ENCODE measurements around the gene DMRTA2.

Gene DMRTA2

DNA sequence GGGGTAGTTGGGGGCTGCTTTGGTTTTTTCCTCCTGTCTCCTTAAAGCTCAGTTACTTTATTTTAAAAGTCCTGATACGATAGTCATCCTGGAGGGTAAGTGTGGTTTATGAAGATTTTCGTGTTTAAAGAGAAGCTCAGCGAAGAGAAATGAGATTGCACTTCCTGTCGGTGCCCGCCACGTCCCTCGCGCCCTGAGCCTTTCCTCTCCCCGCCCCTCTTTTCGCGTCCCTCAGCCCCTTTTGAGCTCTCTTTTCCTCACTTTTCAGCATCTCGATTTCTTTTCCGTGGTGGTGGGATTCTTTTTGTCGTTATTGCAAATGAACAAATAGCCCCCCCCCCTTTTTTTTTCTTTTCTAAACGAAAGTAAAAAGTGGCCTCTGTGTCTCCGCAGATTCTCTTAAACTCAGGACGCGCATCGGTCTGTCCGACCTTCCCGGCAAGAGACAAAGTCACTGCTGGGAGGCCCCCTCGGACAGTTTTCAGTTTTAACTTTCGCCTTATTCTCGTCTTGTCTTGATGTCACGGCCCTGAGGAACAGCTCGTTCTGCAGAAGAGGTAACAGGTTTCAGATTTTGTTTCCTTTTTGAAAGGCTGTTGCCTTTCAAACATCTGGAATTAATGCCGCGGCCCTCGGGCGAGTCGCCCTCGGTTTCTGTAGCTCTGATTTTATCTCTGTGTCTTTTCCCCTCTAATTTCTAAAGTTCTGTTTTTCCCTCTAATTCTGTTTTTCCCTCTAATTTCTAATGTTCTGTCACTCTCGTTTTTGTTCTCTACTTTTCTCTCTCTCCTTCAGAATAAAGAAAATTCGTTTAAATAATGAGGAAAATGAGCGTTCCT lies 1.0 kb upstream of the DMRTA2 start:
- no peak for DNase-seq (ENCODE audit: low read depth)

DNA sequence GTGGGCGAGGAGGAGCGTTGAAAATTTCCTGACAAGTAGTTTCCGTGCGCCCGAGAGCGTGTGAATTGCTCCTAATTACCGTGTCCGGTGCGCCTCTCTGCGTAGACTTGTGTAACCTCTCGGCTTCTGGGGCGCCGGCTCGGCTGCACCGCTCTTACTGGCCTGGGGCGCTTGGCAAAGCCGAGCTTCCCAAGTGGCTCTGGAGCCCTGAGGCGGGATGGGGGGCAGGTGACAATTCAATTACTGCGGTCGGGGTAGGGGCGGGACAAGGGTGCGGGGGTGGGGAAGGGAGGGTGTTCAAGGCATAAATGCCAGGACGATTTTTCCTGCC lies 392 bp upstream of the DMRTA2 start:
- no peak for DNase-seq (ENCODE audit: low read depth)

DNA sequence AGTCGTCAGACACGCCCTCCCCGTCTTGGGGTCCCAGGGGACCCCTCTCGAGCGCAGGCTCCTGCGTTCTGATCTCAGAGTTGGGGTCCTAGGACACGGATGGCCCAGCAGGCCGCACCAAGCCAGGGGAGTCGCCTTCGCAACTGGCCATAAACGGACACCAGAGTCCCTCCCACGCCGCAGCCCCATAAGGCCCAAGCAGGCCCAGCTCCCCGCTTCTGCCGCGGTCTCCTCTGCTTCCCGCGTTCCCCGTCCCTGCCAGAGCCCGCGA lies 633 bp downstream of the DMRTA2 start:
- no peak for DNase-seq (ENCODE audit: low read depth)

DNA sequence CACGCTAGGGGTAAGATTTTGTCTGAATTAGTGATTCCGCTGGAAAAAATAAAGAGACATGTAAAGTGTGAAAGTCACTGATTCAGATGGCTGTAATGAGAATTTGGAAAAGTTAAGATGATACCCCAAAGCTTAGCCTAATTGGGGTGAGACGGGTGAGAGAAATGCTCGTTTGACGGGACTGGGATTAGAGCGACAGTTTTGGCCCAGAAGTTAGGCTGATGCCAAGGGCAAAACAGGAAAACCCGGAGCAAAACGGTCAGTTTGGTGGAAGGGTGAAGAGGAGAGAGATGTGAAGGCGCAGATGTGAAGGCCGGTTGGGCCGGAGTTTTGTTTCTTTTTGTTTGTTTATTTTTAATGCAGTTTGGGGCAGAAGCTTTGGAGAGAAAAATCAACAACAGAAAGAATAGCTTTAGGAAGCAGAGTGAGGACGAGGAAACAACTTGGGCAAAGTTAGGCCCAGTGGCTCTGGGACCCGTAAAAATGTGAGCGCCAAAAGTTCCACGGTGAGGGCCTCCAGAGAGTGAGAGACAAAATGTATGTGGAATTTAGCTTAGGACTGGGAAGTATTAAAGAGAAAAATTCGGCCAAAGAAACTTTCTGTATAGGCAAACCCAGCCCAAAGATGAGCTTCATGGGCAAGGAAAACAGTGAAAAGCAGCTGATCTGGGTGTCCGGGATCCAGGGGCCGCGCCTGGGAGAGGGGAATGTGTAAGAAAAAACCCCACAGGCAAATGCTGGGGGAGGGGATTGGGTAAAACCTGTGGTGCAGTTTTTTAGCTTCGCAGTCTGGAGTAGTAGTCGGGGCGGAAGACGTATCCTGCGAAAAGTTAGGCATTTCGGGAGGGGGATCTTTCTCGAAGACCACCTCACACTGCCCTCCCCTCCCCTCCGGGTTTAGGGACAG lies 1.2 kb downstream of the DMRTA2 start:
- no peak for DNase-seq (ENCODE audit: low read depth)

DNA sequence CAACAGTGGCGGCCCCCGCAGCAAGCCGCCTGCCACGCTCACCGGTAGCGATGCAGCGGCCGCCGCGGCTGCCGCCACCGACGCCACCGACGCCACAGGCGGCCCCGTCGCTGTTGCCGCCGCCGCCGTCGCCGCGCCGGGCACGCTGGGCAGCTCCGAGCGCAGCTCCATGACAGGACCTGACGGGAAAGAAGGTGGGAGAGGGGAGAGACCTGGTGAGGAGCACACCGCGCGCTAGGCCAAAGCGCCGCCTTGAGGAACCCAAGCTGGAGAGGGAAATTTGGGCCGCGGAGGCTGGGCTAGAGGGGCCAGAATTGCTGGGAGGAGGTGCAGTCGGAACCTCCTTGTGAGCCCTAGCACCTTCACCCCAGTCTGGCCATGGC lies 1.9 kb downstream of the DMRTA2 start:
- DNase-seq (ENCODE audit: low read depth): no peak

DNA sequence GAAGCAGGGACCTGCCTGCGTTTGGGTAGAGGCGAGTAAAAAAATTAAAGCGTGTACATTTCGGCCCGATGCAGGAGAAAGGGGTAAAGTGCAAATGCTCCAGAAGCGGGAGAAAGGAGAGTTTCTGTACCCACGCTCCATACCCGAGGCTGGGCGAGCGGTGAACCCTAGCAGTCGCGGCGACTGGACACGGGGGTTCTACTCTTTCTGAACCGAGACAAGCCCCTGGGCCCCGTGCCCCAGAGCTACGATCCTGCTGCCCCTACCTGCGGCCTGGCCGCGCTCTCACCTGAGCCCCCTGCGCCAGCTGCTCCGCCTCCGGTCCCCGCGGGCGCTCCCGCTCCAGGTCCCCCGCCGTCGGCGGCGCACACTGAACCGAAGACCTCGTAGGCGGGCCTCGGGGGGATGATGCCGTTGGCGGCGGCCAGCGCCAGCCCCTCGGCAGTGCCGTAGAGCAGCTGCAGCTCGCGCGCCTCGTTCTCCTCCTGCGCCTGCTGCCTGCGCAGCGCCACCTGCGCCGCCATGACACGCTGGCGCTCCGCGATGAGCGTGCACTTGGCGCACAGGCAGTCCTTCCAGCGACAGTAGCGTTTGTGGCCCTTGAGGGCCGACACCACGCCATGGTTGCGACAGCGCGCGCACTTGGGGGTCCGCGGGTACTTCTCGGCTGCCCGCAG lies 2.4 kb downstream of the DMRTA2 start:
- DNase-seq (ENCODE audit: low read depth): no peak

DNA sequence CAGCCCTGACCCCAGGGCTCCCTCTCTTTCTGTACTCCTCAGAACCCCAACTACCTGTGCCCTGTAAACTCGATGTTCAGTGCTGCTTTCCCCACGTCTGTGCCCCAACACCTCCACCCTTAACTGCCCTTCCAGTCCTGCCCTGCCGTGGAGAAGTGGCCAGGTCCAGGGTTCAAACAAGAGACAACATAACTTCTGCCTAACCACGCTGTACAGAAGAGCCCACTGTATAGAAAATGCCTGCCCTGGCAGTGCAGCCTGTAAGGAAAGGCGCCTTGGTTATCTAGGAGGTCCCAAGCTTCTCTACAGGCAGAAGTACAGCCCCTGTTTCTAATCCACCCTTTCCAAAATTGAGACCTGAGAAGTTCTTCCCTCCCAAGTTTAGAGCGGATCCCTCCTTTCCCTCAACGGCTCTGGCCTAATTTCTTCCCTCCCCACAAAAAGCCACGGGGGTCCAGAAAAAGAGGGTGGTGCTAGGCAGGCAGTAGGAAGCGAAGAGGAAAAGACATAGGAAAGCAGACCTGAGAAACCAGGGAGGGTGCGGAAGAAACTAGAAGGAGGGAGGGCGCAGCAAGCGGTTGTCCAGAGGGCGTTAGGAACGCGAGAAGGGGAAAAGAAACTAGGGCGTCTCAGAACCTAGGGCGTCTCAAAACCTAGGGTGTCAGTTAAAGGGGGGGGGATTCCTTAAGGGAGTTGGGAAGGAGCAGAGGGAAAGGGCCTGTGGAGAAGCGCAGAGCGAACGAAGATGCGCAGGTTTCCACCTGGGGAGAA lies 3.2 kb downstream of the DMRTA2 start:
- DNase-seq (ENCODE audit: low read depth): no peak

DNA sequence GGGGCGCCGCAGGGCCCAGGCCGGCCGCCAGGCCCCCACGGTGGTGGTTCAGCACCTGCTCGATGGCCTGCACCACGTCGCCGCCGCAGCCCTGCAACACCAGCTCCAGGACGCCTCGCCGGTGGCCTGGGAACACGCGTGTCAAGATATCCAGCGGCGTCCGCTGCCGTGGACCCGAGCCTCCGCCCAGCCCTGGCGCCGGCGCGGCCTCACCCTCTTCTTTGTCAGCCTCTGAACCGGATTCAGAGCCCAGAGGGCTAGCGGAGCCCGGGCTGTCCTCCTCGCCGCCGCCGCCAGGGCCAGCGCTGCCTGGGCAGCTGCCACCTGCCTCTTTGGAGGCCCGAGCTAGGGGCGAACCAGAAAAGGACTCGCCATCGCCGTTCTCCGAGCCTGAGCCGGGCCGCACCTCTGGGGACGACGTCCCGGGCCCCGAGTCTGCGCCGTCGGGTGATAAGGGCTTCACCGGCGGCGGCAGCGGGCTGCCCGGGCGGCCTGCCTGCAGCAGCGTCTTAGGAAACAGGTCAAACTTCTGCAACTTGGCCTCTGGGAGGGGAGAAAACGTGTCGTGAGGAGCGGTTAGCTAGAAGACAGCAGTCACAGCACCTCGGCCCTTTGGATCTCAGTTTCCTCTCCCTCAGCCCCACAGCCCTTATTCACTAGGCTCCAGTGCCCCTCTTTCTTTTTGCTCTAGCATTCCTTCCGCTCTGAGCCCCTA lies 3.9 kb downstream of the DMRTA2 start:
- DNase-seq (ENCODE audit: low read depth): no peak

DNA sequence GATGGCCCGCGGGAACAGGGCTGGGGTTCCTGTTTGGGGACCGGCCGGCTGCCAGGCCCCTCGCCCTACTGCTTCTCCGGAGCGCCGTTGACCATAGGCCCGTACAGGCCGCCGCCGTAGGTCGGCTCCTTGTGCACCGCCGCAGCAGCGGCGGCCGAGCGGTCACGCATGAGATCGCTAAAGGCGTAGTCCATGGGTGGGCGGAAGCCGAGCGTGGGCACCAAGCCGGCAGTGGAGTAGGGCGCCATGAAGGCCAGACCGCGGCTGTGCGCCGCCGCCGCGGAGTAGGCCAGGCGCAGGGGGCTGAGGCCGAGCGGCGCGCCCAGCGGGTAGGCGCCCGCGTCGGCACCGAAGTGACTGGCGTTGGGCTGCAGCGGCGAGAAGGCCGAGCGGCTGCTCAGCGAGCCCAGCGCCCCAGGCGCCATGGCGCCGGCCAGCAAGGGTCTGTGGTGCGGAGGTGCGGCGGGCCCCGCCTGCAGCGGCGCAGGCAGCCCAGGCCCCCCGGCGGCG lies 4.6 kb downstream of the DMRTA2 start:
- no peak for DNase-seq (ENCODE audit: low read depth)

DNA sequence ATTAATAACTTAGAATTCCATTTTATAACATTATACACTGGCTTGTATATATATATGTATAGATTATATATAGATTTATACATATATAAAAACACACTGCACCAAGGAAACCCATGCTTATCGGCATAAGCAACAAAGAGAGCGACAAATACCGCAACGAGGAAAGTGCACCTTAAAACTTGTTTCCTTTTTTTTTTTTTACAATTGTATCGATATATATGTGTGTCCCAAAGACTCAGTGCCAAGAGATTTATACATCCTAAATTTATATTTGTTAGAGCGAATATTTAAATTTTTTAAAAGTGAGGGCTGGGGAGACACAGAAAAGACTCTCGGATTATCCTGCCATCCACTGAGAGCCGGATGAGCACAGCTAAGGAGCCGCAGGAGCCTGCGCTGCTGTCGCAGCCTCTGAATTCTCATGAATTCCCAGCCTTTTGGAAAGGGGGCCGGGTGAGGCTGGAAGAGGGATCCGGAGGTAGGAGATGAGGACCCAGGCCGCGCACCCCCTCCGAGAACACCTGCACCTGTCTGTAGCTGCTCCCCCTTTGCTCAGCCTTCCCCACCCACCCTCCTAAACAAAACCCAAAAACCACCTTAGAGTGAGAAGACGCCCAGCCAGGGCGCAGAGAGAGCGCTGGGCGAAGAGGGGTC lies 5.2 kb downstream of the DMRTA2 start:
- DNase-seq (ENCODE audit: low read depth): no peak

DNA sequence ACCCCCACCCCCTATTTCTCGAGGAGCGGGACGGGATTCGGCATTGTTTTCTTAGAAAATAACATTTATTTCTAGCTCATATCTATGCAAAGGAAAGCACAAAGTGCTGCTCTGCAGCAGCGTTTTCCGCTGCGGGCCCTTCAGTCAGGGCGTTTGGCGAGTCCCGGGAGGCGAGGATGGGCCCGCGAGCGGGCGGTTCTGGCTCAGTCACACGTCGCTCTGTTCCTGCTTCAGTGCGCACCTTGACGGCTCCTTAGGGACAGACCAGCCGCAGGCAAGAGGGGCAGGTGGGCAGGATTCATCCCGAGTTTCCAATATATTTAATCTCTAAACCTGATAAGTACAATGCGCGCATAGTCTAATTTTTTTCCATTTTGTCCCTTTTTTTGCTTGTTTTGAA lies 5.7 kb downstream of the DMRTA2 start:
- DNase-seq (ENCODE audit: low read depth): no peak

DNA sequence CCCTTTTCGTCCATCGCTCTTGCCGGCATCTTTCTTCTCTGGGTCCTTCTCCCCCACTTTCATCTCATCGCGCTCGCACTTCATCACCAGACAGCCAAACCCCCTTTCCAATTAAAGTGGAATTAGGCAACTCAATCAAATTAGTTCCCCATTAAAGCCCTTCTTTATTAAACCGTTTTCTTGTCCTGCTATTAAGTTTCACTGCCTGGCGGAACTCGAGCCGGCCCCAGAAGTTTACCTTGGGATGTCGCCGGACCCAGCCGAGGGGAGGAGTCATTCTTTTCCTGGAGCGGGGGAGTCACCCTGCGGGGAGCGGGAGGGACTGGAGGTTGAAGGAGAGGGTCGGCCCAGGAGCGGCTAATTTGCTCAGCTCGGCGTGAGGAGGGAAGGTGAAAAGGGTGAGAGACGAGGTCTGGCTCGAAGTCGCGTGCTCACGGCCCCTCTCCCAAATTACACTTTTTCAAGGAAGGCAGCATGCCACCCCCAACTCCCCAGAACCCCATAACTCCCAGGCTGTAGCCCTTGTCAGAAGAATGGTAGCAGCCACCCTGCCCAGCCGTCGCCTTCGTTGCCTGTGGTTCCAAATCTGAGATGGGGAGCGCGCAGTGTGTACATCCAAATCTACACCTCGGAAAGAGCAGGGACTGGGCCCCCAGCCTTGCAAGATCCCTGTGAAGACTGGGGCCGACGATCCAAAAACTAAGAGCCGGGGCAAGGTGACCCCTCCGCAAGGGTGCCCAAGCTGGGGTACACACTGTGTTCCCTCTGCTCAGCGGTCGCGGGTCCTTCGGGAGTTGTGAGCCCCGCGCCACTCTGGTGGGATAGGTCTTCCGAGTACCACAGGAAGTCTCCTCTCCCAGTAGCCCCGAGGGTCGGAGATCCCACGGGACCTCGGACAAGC lies 6.4 kb downstream of the DMRTA2 start:
- no peak for DNase-seq (ENCODE audit: low read depth)

DNA sequence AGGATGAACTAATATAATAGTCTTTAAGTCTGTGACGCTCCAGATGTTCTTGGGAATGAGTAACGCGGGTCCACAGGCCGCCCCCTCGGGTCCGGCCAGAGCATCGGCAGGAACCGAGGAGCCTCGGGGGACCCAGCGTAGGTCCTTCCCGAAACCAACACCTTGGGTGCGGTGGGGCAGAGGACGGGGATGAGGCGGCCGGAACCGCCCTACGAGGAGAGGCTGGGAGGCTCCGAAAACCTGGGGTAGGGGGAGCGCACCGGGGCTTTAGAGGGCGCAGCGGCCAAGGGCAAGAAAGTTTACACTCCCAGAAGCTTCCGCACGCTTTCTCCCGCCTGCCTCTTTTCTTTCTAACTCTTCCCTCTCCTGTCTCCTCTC lies 7.1 kb downstream of the DMRTA2 start:
- DNase-seq (ENCODE audit: low read depth): no peak

DNA sequence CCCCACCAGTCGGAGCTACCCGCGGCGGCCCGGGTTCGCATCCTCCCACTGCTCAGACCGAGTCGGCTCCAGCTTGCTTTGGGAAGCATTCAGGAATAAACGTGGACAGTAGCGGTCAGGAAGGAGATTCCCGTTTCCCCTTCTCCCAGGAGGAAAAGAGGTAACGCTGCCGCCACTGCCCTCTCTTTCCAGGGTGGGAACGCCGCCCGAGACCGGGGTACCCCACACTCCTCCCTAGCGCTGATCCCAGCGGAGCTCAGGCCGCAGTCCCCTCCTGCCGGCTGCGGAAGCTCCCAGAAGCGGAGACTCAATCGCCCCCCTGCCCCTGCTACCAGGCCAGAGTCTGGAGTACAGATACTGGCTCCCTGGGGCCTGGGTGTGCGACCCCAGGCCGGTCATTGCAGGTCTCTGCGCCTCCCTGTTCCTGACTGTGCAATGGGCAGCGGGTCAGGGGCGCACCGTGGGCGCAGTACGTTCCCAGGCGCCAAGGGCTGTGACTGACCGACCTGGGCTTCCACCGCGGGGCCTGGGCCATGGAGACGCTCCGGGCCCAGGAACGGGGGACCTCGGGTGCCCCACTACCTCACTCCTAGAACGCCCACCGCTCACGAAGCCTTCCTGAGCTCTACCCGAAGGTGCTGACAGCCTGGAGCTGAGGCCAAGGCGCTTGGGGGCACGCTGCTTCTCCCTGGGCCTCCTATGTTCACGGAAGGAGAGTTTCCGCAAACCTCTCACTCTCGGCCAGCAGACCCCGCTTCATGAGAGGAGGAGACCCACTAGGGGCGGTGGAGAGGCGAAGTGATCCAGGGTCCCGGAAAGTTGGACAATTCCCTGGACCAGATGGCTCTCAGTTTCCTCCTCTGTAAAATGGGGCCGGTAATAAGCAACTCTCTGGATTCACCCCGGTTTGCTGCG lies 7.8 kb downstream of the DMRTA2 start:
- DNase-seq (ENCODE audit: low read depth): no peak

DNA sequence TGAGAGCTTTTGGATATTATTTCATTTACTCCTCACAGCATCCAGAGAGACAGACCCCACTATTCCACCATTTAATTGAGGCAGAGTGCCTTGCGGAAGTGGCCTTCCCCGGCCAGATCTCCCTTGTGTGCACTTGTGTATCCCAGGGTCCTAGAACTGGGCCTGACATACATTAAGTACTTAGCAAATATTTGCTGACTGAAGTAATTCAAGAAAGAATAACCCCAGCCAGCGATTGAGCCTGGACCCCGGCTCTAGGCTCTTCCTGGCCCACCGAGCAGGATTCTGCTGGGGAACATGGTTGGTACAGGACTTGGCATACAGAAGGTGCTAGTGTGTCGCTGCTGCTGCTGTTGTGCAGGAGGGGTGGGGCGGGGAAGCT lies 8.4 kb downstream of the DMRTA2 start:
- no peak for DNase-seq (ENCODE audit: low read depth)

DNA sequence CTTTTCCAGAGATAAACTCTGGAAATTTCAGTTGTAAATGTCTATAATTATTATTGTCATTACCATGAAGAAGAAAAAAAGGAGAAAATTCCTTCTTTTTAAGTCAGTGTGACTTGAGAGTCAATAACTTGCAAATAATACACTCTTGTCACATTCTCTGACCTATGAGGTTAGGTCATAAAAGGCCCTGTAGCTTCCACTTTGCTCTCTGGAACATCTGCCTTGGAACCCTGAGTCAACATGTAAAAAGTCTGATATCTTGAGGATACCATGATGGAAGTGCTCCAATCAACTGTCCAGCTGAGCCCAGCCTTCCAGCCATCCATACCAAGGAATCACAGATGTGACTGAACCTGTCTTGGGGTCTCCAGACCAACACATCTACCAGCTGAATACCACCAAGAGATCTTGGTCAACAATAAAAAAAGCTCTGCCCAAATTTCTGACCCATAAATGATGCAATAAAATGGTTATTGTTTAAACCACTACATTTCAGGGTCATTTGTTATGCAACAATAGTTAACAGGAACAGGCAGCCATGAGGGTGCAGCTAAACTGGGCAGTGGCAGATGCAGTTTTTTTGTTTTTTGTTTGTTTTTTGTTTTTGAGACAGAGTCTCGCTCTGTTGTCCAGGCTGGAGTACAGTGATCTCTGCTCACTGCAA lies 10.3 kb downstream of the DMRTA2 start:
- DNase-seq (ENCODE audit: low read depth): no peak

DNA sequence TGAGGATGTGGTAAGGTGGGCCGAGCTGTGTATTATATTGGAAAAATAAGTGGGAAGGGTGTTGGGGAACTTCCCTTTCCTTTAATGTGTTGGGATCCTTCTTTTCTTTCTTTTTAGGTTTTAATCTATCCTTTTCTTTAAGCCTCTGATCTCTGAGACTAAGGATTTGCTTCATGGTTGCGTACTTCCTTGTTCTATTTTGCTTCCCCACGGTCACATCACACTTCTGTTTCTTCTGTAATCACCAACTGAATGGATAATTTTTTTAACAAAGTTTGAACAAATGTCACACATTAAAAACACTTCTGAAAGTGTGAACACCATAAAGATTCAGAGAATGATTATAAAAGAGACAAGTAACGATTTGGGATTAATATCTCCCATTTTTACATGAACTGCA lies 17.4 kb downstream of the DMRTA2 start:
- no peak for DNase-seq (ENCODE audit: low read depth)

DNA sequence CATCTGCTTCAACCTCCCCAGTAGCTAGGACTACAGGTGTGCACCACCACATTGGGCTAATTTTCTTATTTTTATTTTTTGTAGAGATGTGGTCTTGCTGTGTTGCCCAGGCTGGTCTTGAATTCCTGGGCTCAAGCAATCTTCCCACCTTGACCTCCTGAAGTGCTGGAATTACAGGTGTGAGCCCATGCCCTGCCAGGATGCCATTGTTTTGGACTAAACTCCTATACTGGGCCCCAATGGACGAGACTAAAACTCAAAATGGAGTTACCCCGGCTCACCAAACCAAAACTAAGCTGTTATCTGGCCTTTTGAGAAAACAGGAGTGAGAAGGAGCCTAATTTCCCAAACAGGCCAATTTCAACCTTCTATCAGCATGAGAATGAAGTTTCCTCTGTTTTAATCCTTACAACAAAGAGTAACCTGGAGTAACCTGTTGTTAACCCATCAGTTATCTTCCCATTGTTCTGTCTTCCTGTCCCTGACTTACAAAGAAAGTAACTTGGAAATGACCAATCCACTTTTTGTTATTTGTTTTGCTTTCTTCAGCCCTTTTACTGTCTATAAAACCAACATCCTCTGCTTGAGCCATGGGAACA lies 29.6 kb downstream of the DMRTA2 start:
- no peak for DNase-seq (ENCODE audit: low read depth)

Data from stimulated activated CD8-positive, alpha-beta memory T cell treated with anti-CD3 and anti-CD28 coated beads, Interleukin-4, amount 100 ng/mL, for 24 hours (primary cell).